Neural crest cell (in vitro differentiated cells): ENCODE measurements around the gene RTTN. TPM values are rescaled to one million over a fixed set of nuclear protein-coding genes. Genes with fewer than 3 reads are reported as not detected.

Source experiments
- DNase-seq: peaks from one replicate; pipeline ENCODE4 v3.0.0; 2021; ENCODE audit warnings: low read depth, mixed read lengths, low spot score
- H3K27ac Mint-ChIP-seq: one replicate; pipeline ENCODE4 v1.8.0; 2021; ENCODE audit warnings: mild to moderate bottlenecking, mixed read lengths; ENCODE audit not compliant: unreplicated experiment
- H3K27me3 Mint-ChIP-seq: 2 replicates; pipeline ENCODE4 v1.8.0; 2021; ENCODE audit warnings: low read depth, mild to moderate bottlenecking, mixed read lengths
- H3K36me3 Mint-ChIP-seq: 2 replicates; pipeline ENCODE4 v1.8.0; 2021; ENCODE audit warnings: low read depth, mild to moderate bottlenecking, mixed read lengths
- H3K4me1 Mint-ChIP-seq: 2 replicates; pipeline ENCODE4 v1.8.0; 2021; ENCODE audit warnings: mixed read lengths
- H3K4me3 Mint-ChIP-seq: one replicate; pipeline ENCODE4 v1.8.0; 2021; ENCODE audit warnings: mild to moderate bottlenecking, mixed read lengths
- H3K9me3 Mint-ChIP-seq: 2 replicates; pipeline ENCODE4 v1.8.0; 2021; ENCODE audit warnings: mixed read lengths
- CTCF ChIP-seq: fragments of 200-600 bp; sonication (generic); conservative IDR thresholded peaks from 2 replicates; pipeline ENCODE4 v1.5.0; 2021; ENCODE audit warnings: antibody characterized with exemption, mild to moderate bottlenecking
- total RNA-seq: library from RNA; stranded (reverse); gene quantifications from 2 replicates; pipeline ENCODE4 v1.2.1, GENCODE V29; 2021

RTTN gene
- total RNA-seq, 1 donor from 2014 or later: 34.8 TPM

- Mint-ChIP-seq H3K27ac (no peak overlapping the region), H3K9me3 (no peaks in the 10 kb centered on the region), H3K4me1 (no peaks in the 10 kb centered on the region), H3K27me3 (no peaks in the 10 kb centered on the region), H3K36me3 (peaks cover 31% of the 10 kb centered on the region), H3K4me3 (no peak overlapping the region)
- no peak for DNase-seq
- TF ChIP-seq CTCF: no peak
Measured at GRCh38 chr18:70024829-70025228, 180.7 kb downstream of the RTTN start.

DNA sequence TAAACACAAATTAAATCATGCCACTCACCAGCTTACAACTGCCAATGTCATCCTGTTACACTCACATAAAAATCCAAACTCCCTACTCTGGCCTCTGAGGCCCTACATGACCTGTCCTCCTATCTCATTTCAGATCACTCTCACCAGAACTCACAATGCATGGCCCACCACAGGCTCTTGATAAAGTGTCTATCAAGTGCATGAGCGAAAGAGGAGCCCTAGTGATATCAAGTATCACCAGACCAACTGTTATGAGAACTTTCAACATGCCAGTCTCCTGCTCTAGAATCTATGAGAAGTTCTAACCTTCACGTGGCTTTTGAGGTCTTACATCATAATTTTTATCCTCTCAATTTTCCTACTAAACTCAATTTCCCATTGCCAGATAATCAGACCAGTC lies 181.4 kb downstream of the RTTN start:
- no peak overlapping the region for H3K4me3 Mint-ChIP-seq
- no peaks in the 10 kb centered on the region for H3K9me3 Mint-ChIP-seq
- H3K4me1 Mint-ChIP-seq: no peaks in the 10 kb centered on the region
- H3K27me3 Mint-ChIP-seq: no peaks in the 10 kb centered on the region
- no peak for TF ChIP-seq CTCF
- peaks cover 31% of the 10 kb centered on the region for H3K36me3 Mint-ChIP-seq
- no peak overlapping the region for H3K27ac Mint-ChIP-seq
- DNase-seq: no peak

- DNase-seq: no peak
- Mint-ChIP-seq H3K36me3 (peaks cover 31% of the 10 kb centered on the region), H3K27ac (no peak overlapping the region), H3K9me3 (no peaks in the 10 kb centered on the region), H3K27me3 (no peaks in the 10 kb centered on the region), H3K4me1 (no peaks in the 10 kb centered on the region), H3K4me3 (no peak overlapping the region)
- TF ChIP-seq CTCF: no peak
Measured at GRCh38 chr18:70022636-70023035, 182.9 kb downstream of the RTTN start.

- Mint-ChIP-seq H3K9me3 (no peaks in the 10 kb centered on the region), H3K27me3 (no peaks in the 10 kb centered on the region), H3K4me3 (no peak overlapping the region), H3K27ac (no peak overlapping the region), H3K4me1 (no peaks in the 10 kb centered on the region), H3K36me3 (peaks cover 27% of the 10 kb centered on the region)
- DNase-seq: no peak
- TF ChIP-seq CTCF: no peak
Measured at GRCh38 chr18:70021498-70021897, 184.0 kb downstream of the RTTN start.

GRCh38 chr18:70021043-70021442 lies 184.4 kb downstream of the RTTN start:
- DNase-seq: no peak
- H3K27me3 Mint-ChIP-seq: no peaks in the 10 kb centered on the region
- H3K27ac Mint-ChIP-seq: no peak overlapping the region
- H3K4me1 Mint-ChIP-seq: no peaks in the 10 kb centered on the region
- no peak overlapping the region for H3K4me3 Mint-ChIP-seq
- peaks cover 25% of the 10 kb centered on the region for H3K36me3 Mint-ChIP-seq
- no peak for TF ChIP-seq CTCF
- H3K9me3 Mint-ChIP-seq: no peaks in the 10 kb centered on the region

DNA sequence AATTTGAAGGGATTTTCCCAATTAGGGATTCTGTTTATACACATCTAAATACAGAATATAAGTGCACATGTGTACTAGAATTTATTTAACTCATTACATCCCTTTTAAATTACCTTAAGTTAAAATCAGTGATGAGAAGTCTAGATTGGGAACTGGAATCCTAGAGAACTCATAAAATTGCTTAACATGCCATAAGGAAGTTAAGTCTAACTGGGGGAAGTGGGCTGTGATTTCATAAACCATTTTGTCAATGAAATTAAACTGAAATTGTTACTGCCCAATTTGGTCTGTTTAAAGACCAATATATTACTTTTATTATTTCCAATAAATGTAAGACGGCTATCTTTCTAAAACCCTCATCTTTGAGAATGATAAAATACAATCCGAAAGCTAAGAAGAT lies 185.5 kb downstream of the RTTN start:
- Mint-ChIP-seq H3K9me3 (no peaks in the 10 kb centered on the region), H3K4me1 (no peaks in the 10 kb centered on the region), H3K27me3 (no peaks in the 10 kb centered on the region), H3K27ac (no peak overlapping the region), H3K36me3 (peaks cover 20% of the 10 kb centered on the region), H3K4me3 (no peak overlapping the region)
- TF ChIP-seq CTCF: no peak
- DNase-seq: no peak
